ENCODE data around the gene SOCS2.

- TF ChIP-seq POLR2A (IDR thresholded peaks at IDR 0.05; ENCODE audit: low read depth, low read length): no peak
- no peak for TF ChIP-seq POLR2AphosphoS5 (IDR thresholded peaks at IDR 0.05; ENCODE audit: low read depth, low read length)
- no peak for TF ChIP-seq SPI1 (IDR thresholded peaks at IDR 0.05; ENCODE audit: low read depth, low read length)
- no peak for TF ChIP-seq TAF1 (IDR thresholded peaks at IDR 0.05; ENCODE audit: low read depth, low read length)
Observed at GRCh38 chr12:93599192-93599591, 26.7 kb downstream of the SOCS2 start.

All from GM12891 (cell line).